Measurements from ENCODE around the gene MYOCD.

- TF ChIP-seq CTCF (IDR thresholded peaks at IDR 0.05) (no peak), POLR2A (IDR thresholded peaks at IDR 0.05) (no peak)
Measured at GRCh38 chr17:12727881-12728280, 62.2 kb downstream of the MYOCD start.

Measured in sigmoid colon (tissue), 3 donors.